ENCODE measurements around the gene GRK5.

GRCh38 chr10:119326167-119326566, 118.8 kb downstream of the GRK5 start:
- TF ChIP-seq POLR2A (IDR thresholded peaks at IDR 0.05) (no peak), CTCF (IDR thresholded peaks at IDR 0.05) (no peak), POLR2AphosphoS5 (IDR thresholded peaks at IDR 0.05) (no peak)

Measured in prostate gland (tissue), 2 donors.